ENCODE measurements around the gene HIRA. TPM values are rescaled to one million over a fixed set of nuclear protein-coding genes. Genes with fewer than 3 reads are reported as not detected.
A peak's percentile ranks its signal among the peaks of the same experiment; 100 is the strongest.

Gene HIRA
- total and polyA plus RNA-seq, 9 of the 15 experiments (the other 6 are each of a cell fraction or from before 2014, with no cell fraction given) = 0.96 to 132 (median 58.4) TPM

DNA sequence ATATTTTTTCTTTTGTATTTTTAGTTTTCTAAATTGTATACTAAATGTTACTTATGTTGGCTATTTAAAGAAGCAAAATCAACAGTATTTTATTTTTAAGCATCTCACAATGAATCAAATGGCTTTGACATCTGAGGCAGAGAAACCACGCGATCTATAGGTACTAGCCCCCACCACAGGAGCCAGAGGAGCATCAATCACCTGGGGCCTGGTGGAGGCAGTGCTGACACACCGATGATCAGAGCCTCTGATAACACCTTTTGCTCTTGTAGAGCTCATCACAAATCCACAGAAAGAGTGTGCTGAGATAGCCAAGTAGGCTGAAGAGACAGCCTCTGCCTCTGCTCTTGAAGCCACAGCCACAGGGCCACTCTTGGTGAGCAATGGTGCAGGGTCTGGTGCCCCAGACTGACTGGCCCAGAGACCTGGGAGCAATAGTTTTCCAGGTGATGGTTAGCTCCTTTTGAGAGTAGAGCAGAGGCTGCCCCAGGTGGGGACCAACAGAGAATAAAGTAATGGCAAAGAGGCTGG lies 25.2 kb downstream of the HIRA start (continued):
- TF ChIP-seq RBM17 (IDR thresholded peaks at IDR 0.05; ENCODE audit: borderline replicate concordance, low read depth, low read length) (no peak), WHSC1 (IDR thresholded peaks at IDR 0.05; ENCODE audit: low read length) (peak; percentile 93), ZNF436 (CRISPR knock-in tag; IDR thresholded peaks at IDR 0.05) (no peak), CCAR2 (IDR thresholded peaks at IDR 0.05; ENCODE audit: low read depth, low read length) (no peak), ZNF175 (CRISPR knock-in tag; IDR thresholded peaks at IDR 0.05; ENCODE audit: low read depth) (no peak), ELF2 (CRISPR knock-in tag; IDR thresholded peaks at IDR 0.05) (no peak), CTBP1 (IDR thresholded peaks at IDR 0.05; ENCODE audit: borderline replicate concordance) (peak; percentile 46; the same call in 1 of the 2 replicates), TBL1XR1 (IDR thresholded peaks at IDR 0.05; ENCODE audit: low read length in 2 of 2) (peak in 1 of 2 experiments; percentile 65; a peak in 2 of 4 replicates), KDM4B (IDR thresholded peaks at IDR 0.05; ENCODE audit: borderline replicate concordance in 2 of 2, low read depth in 1 of 2) (no peak), PYGO2 (tag; IDR thresholded peaks at IDR 0.05) (no peak)
- TF ChIP-seq, protein P1, sequence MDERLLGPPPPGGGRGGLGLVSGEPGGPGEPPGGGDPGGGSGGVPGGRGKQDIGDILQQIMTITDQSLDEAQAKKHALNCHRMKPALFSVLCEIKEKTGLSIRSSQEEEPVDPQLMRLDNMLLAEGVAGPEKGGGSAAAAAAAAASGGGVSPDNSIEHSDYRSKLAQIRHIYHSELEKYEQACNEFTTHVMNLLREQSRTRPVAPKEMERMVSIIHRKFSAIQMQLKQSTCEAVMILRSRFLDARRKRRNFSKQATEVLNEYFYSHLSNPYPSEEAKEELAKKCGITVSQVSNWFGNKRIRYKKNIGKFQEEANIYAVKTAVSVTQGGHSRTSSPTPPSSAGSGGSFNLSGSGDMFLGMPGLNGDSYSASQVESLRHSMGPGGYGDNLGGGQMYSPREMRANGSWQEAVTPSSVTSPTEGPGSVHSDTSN (CRISPR knock-in tag; IDR thresholded peaks at IDR 0.05; ENCODE audit: low read depth) = peak; percentile 42
- TF ChIP-seq, protein P1 (tag; conservative IDR thresholded peaks at IDR 0.05; ENCODE audit: low read depth) = peak; percentile 89
- TF ChIP-seq, protein P2, sequence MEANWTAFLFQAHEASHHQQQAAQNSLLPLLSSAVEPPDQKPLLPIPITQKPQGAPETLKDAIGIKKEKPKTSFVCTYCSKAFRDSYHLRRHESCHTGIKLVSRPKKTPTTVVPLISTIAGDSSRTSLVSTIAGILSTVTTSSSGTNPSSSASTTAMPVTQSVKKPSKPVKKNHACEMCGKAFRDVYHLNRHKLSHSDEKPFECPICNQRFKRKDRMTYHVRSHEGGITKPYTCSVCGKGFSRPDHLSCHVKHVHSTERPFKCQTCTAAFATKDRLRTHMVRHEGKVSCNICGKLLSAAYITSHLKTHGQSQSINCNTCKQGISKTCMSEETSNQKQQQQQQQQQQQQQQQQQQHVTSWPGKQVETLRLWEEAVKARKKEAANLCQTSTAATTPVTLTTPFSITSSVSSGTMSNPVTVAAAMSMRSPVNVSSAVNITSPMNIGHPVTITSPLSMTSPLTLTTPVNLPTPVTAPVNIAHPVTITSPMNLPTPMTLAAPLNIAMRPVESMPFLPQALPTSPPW (CRISPR knock-in tag; IDR thresholded peaks at IDR 0.05) = peak; percentile 29; the same call in 1 of the 2 replicates
- TF ChIP-seq, protein P3, sequence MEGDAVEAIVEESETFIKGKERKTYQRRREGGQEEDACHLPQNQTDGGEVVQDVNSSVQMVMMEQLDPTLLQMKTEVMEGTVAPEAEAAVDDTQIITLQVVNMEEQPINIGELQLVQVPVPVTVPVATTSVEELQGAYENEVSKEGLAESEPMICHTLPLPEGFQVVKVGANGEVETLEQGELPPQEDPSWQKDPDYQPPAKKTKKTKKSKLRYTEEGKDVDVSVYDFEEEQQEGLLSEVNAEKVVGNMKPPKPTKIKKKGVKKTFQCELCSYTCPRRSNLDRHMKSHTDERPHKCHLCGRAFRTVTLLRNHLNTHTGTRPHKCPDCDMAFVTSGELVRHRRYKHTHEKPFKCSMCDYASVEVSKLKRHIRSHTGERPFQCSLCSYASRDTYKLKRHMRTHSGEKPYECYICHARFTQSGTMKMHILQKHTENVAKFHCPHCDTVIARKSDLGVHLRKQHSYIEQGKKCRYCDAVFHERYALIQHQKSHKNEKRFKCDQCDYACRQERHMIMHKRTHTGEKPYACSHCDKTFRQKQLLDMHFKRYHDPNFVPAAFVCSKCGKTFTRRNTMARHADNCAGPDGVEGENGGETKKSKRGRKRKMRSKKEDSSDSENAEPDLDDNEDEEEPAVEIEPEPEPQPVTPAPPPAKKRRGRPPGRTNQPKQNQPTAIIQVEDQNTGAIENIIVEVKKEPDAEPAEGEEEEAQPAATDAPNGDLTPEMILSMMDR (IDR thresholded peaks at IDR 0.05 in 2 of 3, conservative IDR thresholded peaks at IDR 0.05 in 1 of 3; ENCODE audit: insufficient read depth in 2 of 3, low read depth in 1 of 3, low read length in 3 of 3) = peak in 2 of 3 experiments; percentile 24 to 46; a peak in 2 of 6 replicates
- TF ChIP-seq, protein P4, sequence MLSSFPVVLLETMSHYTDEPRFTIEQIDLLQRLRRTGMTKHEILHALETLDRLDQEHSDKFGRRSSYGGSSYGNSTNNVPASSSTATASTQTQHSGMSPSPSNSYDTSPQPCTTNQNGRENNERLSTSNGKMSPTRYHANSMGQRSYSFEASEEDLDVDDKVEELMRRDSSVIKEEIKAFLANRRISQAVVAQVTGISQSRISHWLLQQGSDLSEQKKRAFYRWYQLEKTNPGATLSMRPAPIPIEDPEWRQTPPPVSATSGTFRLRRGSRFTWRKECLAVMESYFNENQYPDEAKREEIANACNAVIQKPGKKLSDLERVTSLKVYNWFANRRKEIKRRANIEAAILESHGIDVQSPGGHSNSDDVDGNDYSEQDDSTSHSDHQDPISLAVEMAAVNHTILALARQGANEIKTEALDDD (IDR thresholded peaks at IDR 0.05) = no peak
- TF ChIP-seq, protein P5, sequence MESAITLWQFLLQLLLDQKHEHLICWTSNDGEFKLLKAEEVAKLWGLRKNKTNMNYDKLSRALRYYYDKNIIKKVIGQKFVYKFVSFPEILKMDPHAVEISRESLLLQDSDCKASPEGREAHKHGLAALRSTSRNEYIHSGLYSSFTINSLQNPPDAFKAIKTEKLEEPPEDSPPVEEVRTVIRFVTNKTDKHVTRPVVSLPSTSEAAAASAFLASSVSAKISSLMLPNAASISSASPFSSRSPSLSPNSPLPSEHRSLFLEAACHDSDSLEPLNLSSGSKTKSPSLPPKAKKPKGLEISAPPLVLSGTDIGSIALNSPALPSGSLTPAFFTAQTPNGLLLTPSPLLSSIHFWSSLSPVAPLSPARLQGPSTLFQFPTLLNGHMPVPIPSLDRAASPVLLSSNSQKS (CRISPR knock-in tag; IDR thresholded peaks at IDR 0.05) = no peak
- TF ChIP-seq, protein P6, sequence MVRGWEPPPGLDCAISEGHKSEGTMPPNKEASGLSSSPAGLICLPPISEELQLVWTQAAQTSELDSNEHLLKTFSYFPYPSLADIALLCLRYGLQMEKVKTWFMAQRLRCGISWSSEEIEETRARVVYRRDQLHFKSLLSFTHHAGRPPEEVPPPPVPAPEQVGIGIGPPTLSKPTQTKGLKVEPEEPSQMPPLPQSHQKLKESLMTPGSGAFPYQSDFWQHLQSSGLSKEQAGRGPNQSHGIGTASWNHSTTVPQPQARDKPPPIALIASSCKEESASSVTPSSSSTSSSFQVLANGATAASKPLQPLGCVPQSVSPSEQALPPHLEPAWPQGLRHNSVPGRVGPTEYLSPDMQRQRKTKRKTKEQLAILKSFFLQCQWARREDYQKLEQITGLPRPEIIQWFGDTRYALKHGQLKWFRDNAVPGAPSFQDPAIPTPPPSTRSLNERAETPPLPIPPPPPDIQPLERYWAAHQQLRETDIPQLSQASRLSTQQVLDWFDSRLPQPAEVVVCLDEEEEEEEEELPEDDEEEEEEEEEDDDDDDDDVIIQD (CRISPR knock-in tag; IDR thresholded peaks at IDR 0.05) = no peak
